Esophagus muscularis mucosa (tissue), 4 donors: ENCODE measurements around the gene TMEM132E. TPM values are rescaled to one million over a fixed set of nuclear protein-coding genes. Genes with fewer than 3 reads are reported as not detected.

Experiments
- DNase-seq: peaks from one replicate; pipeline ENCODE4 v3.0.0-alpha.2; 2017; ENCODE audit errors: extremely low spot score
- H3K27ac ChIP-seq, 4 donors: fragments of 200-600 bp; sonication (generic); replicated peaks in 1 of 4; 1 replicate in 3 of 4; 2 replicates in 1 of 4; pipeline ENCODE4 v1.5.1; 2016 to 2019; ENCODE audit warnings: mild to moderate bottlenecking in 1 of 4
- H3K27me3 ChIP-seq, 4 donors: fragments of 200-600 bp; sonication (generic); one replicate each; pipeline versions ENCODE4 v1.5.1 to v1.6.0; 2016 to 2019
- H3K36me3 ChIP-seq, 4 donors: fragments of 200-600 bp; sonication (generic); one replicate each; pipeline ENCODE4 v1.5.1; 2016 to 2019
- H3K4me1 ChIP-seq, 4 donors: fragments of 200-600 bp; sonication (generic); one replicate each; pipeline ENCODE4 v1.5.1; 2016 to 2019
- H3K4me3 ChIP-seq, 4 donors: fragments of 200-600 bp; sonication (generic); 1 replicate in 2 of 4; 2 replicates in 2 of 4; pipeline ENCODE4 v1.5.1; 2016 to 2019; ENCODE audit warnings: mild to moderate bottlenecking in 4 of 4, moderate library complexity in 1 of 4
- H3K9me3 ChIP-seq, 4 donors: fragments of 200-600 bp; sonication (generic); 1 replicate in 3 of 4; 2 replicates in 1 of 4; pipeline ENCODE4 v1.5.1; 2016 to 2019
- EP300 ChIP-seq: sonication (generic); formaldehyde crosslinking; IDR thresholded peaks from one replicate; pipeline ENCODE4 v1.6.1; 2017; ENCODE audit warnings: antibody characterized with exemption
- POLR2A ChIP-seq: fragments of 450-650 bp; IDR thresholded peaks from one replicate; pipeline ENCODE4 v1.6.1; 2017; ENCODE audit warnings: antibody characterized with exemption, moderate library complexity, mild to moderate bottlenecking, low read depth
- POLR2AphosphoS5 ChIP-seq, 2 donors: sonication (generic); formaldehyde crosslinking; IDR thresholded peaks; one replicate each; pipeline ENCODE4 v1.6.1; 2017; ENCODE audit warnings: antibody characterized with exemption in 2 of 2
- WGBS: methylation state at CpG from one replicate; pipeline ENCODE4 v1.1.5; 2018; 5-methylcytosine and 5-hydroxymethylcytosine counted together
- intact Hi-C: fragments of 100-400 bp; cut with DNase I; formaldehyde crosslinking; loops from one replicate; pipeline ENCODE4 v1.15.1; 2023
- total RNA-seq, 4 donors: library from RNA; depleted of rRNA; stranded (reverse); fragments of >200 nt; gene quantifications; one replicate each; pipeline versions ENCODE4 v1.1.0 to v1.2.1, GENCODE V29; 2016
- TF ChIP-seq, protein P1 (sequence below), 3 experiments: fragments of 200-600 bp in 2 of 3; fragments of 450-650 bp in 1 of 3; sonication (generic) in 2 of 3; IDR thresholded peaks; one replicate each; pipeline ENCODE4 v1.5.1; 2017 to 2019; ENCODE audit warnings: antibody characterized with exemption in 3 of 3, mild to moderate bottlenecking in 2 of 3, moderate library complexity in 1 of 3

Gene TMEM132E
- total RNA-seq, 4 donors from 2014 or later = under 0.01 to 0.06 TPM; not detected in 2

- no peak for DNase-seq
- peaks cover 0 to 70% (median 5%) of the 10 kb centered on the region in 4 donors for H3K27me3 ChIP-seq
- H3K4me1 ChIP-seq = peaks cover 0 to 7% (median 4%) of the 10 kb centered on the region in 4 donors
- TF ChIP-seq POLR2AphosphoS5 (IDR thresholded peaks at IDR 0.05) (no peak), POLR2A (no peak), EP300 (no peak)
- TF ChIP-seq, protein P1, sequence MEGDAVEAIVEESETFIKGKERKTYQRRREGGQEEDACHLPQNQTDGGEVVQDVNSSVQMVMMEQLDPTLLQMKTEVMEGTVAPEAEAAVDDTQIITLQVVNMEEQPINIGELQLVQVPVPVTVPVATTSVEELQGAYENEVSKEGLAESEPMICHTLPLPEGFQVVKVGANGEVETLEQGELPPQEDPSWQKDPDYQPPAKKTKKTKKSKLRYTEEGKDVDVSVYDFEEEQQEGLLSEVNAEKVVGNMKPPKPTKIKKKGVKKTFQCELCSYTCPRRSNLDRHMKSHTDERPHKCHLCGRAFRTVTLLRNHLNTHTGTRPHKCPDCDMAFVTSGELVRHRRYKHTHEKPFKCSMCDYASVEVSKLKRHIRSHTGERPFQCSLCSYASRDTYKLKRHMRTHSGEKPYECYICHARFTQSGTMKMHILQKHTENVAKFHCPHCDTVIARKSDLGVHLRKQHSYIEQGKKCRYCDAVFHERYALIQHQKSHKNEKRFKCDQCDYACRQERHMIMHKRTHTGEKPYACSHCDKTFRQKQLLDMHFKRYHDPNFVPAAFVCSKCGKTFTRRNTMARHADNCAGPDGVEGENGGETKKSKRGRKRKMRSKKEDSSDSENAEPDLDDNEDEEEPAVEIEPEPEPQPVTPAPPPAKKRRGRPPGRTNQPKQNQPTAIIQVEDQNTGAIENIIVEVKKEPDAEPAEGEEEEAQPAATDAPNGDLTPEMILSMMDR (IDR thresholded peaks at IDR 0.05) = no peak
- H3K9me3 ChIP-seq = no peaks in the 10 kb centered on the region
- no peak overlapping the region for H3K27ac ChIP-seq
- intact Hi-C loops = no loop called here
- H3K4me3 ChIP-seq = no peak overlapping the region
- 73% methylated on average over 4 of the region's 4 CpGs for WGBS
- H3K36me3 ChIP-seq = no peaks in the 10 kb centered on the region
Observed at GRCh38 chr17:34617398-34617797, 38.0 kb downstream of the TMEM132E start.

DNA sequence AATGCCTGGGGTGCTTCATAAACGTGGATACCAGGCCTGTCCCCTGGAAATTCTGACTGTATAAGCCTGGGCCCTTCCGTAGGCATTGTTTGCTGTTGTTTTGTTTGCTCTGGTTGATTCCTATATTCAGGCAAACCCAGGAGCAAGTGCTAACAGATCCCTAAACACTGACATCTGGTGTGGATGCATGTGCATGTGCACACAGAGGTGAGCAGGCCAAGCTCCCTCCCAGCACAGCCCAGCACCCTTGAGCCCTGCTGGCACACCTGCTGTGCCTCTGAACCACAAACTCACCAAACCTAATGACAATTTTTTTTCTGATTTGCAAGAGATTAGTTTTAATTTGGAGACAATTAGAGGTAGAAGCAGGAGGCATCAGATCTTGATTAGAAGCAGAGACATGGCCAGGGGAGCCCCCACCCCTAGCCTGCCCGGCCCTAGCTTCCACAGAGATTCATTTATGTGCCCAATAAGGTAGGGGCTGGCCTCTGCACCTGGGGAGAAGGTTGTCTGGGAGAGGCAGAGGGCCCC is 40.4 kb downstream of the TMEM132E start:
- no peak for DNase-seq
- 85% methylated on average over 3 of the region's 3 CpGs for WGBS
- TF ChIP-seq POLR2A (no peak), POLR2AphosphoS5 (IDR thresholded peaks at IDR 0.05) (no peak), EP300 (no peak)
- TF ChIP-seq, protein P1 (IDR thresholded peaks at IDR 0.05) = no peak
- Histone ChIP-seq H3K9me3 (no peaks in the 10 kb centered on the region), H3K27me3 (peaks cover 0 to 69% (median 5%) of the 10 kb centered on the region in 4 donors), H3K4me3 (no peak overlapping the region), H3K27ac (no peak overlapping the region), H3K36me3 (no peaks in the 10 kb centered on the region), H3K4me1 (no peaks in the 10 kb centered on the region)
- intact Hi-C loops = no loop called here

DNA sequence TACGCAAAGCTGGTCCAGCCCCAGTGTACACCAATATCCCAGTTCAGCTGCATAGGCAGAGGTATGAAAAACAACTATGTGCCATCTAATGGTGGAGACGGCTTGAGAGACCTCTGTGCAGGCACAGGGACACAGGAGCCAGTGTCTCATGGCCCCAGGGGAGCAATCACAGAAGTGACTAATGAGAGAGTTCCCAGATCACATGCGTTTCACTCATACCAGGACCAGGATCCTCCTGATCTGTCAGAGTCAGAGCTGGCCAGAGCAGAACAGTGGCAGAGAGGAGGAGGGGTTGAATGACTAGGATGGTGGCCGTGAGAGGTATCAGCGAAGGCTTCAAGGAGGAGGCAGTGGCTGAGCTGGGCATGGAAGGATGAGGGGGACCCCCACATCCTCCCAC is 41.1 kb downstream of the TMEM132E start:
- Histone ChIP-seq H3K27ac (no peak overlapping the region), H3K4me1 (no peaks in the 10 kb centered on the region), H3K36me3 (no peaks in the 10 kb centered on the region), H3K27me3 (peaks cover 0 to 76% (median 7%) of the 10 kb centered on the region in 4 donors), H3K9me3 (no peaks in the 10 kb centered on the region), H3K4me3 (no peak overlapping the region)
- WGBS = 86% methylated on average over 5 of the region's 5 CpGs
- DNase-seq = no peak
- TF ChIP-seq POLR2A = no peak
- intact Hi-C loops = no loop called here

- no peaks in the 10 kb centered on the region for H3K36me3 ChIP-seq
- intact Hi-C loops = no loop called here
- H3K9me3 ChIP-seq = no peaks in the 10 kb centered on the region
- peaks cover 0 to 11% (median 8%) of the 10 kb centered on the region in 4 donors for H3K4me1 ChIP-seq
- TF ChIP-seq EP300 = no peak
- TF ChIP-seq POLR2A = no peak
- no peak for TF ChIP-seq POLR2AphosphoS5 (IDR thresholded peaks at IDR 0.05)
- TF ChIP-seq, protein P1 (IDR thresholded peaks at IDR 0.05) = no peak
- DNase-seq = no peak
- H3K4me3 ChIP-seq = no peak overlapping the region
- peaks cover 0 to 86% (median 16%) of the 10 kb centered on the region in 4 donors for H3K27me3 ChIP-seq
- 92% methylated on average over 7 of the region's 10 CpGs for WGBS
- no peak overlapping the region for H3K27ac ChIP-seq
Observed at GRCh38 chr17:34622862-34623623, 43.7 kb downstream of the TMEM132E start.

DNA sequence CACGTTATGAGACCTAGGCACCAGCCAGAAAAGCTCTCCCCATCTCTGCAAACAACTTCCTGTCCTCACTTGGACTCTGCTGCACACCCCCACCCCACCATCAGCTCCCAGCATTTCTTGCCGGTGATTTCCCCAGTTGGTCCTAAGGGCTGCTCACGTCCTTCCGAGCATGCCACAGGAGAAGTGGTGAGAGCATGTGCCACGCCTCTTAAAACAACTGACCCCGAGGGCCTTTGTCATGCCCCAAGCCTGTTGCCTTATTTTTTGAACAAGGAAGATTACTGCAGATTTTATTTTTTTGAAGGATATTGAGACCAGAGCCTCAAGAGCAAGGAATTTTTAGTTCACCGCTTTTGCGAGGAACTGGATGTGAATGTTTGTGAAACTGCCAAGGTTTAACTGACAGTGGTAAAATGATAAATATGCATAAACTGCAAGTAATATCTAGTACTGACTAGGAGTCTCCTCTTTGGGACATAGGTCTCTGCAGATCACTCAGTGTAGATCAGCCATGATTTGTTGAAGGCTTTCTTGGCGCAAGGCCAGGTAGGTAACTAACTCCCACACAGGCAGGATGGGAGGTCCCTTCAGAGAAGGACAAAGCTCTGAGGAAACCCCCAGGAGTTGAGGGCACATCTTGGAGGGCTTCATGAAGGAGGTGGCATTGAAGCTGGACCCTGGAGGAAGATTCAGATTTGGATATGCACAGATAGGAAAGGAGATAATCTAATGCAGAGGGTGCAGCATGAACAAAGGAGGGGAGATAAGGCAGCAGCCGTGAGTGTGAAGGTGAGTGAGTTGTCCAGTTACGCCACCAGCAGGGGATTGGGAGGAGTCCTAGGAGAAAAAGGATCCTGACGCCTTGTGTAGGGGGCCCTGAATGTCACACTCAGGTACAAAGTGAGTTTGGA is 44.7 kb downstream of the TMEM132E start:
- no peak overlapping the region for H3K27ac ChIP-seq
- H3K27me3 ChIP-seq = peaks cover 0 to 89% (median 23%) of the 10 kb centered on the region in 4 donors
- H3K36me3 ChIP-seq = no peaks in the 10 kb centered on the region
- no peak for TF ChIP-seq POLR2AphosphoS5 (IDR thresholded peaks at IDR 0.05)
- TF ChIP-seq EP300 = no peak
- TF ChIP-seq, protein P1 (IDR thresholded peaks at IDR 0.05) = no peak
- TF ChIP-seq POLR2A = no peak
- 65% methylated on average over 12 of the region's 12 CpGs for WGBS
- DNase-seq = no peak
- no peaks in the 10 kb centered on the region for H3K9me3 ChIP-seq
- intact Hi-C loops = no loop called here
- no peak overlapping the region for H3K4me3 ChIP-seq
- H3K4me1 ChIP-seq = peaks cover 0 to 11% (median 8%) of the 10 kb centered on the region in 4 donors
